Activated T-cell treated with anti-CD3 and anti-CD28 coated beads, Interleukin-2, amount 50 U/mL, for 24 hours (primary cell): ENCODE data around the gene TKTL1.
"Not testable (repeated sequence)": the region's sequence is repeated elsewhere in the genome, so short reads cannot be mapped to it uniquely, and the experiment has no call there.

Experiments
- DNase-seq: peaks from one replicate; pipeline ENCODE4 v3.0.0-alpha.2; 2020
- H3K27ac Mint-ChIP-seq: 2 replicates; pipeline ENCODE4 v1.8.0; 2020; ENCODE audit warnings: mild to moderate bottlenecking, mixed read lengths
- H3K27me3 Mint-ChIP-seq: 2 replicates; pipeline ENCODE4 v1.8.0; 2020; ENCODE audit warnings: mixed read lengths
- H3K36me3 Mint-ChIP-seq: 2 replicates; pipeline ENCODE4 v1.8.0; 2020; ENCODE audit warnings: low read depth, mixed read lengths
- H3K4me1 Mint-ChIP-seq: 2 replicates; pipeline ENCODE4 v1.8.0; 2020; ENCODE audit warnings: low read depth, mixed read lengths
- H3K4me3 Mint-ChIP-seq: 2 replicates; pipeline ENCODE4 v1.8.0; 2020; ENCODE audit warnings: mild to moderate bottlenecking, moderate library complexity, mixed read lengths
- H3K9me3 Mint-ChIP-seq: 2 replicates; pipeline ENCODE4 v1.8.0; 2020; ENCODE audit warnings: mixed read lengths

The TKTL1 gene

DNA sequence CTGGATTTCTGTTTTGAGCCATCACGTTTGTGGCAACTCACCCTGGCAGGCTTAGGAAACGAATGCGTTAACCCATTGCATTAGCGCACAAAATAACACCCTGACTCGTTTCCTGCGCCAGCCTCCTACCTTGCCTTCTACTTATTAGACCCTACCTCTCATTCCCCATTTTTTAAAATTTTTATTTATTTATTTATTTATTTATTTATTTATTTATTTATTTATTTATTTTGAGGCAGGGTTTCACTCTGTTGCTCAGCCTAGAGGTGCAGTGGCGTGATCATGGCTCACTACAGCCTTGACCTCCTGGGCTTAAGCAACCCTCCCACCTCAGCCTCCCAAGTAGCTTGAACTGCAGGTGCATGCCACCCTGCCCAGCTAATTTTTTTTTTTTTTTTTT lies 7.4 kb downstream of the TKTL1 start:
- not testable (repeated sequence) for H3K9me3 Mint-ChIP-seq, H3K36me3 Mint-ChIP-seq, H3K4me1 Mint-ChIP-seq, H3K4me3 Mint-ChIP-seq, DNase-seq, H3K27ac Mint-ChIP-seq
- peaks cover 29% of the 10 kb centered on the region for H3K27me3 Mint-ChIP-seq

DNA sequence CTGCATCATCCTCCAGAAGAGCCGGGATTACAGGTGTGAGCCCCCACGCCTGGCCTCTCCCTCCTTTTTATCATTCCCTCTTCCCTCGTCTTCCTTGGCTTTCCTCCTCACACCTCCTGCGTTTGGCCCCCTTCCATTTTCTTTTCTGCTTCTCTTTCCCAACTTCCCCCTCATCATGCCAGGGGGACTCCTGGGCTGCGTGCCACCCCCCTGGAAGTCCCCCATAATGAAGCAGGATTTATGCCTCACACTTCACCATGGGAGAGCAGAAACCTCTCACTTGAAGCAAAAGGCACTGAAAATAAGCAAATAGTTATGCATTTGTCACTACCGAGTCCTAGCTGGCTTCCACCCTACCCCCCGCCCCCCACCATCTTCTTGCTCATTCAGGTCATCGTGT lies 7.9 kb downstream of the TKTL1 start:
- H3K4me3 Mint-ChIP-seq: no peak overlapping the region
- H3K27me3 Mint-ChIP-seq: peaks cover 31% of the 10 kb centered on the region
- DNase-seq: no peak
- H3K27ac Mint-ChIP-seq: no peak overlapping the region
- no peaks in the 10 kb centered on the region for H3K9me3 Mint-ChIP-seq
- no peaks in the 10 kb centered on the region for H3K36me3 Mint-ChIP-seq
- peaks cover 11% of the 10 kb centered on the region for H3K4me1 Mint-ChIP-seq

DNA sequence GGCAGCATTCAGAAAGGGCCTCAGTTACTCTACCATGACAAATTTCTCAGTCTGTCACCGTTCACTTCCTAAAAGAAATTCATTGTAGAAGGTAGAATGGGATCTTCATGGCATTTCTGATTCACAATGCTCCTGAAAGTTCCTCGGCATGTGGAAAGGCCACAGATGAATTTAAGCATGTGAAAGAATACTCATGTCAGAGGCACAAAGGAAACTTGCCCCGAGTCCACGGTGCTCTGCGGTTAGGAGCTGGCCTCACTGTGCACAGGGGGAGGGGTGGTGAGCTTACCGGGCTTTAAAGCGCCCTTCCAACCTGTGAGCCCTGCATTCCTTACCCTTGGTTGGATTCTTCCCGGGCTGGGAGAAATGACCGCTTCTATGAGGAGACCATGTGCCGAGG lies 9.3 kb downstream of the TKTL1 start:
- H3K27ac Mint-ChIP-seq: no peak overlapping the region
- H3K4me3 Mint-ChIP-seq: no peak overlapping the region
- peaks cover 37% of the 10 kb centered on the region for H3K27me3 Mint-ChIP-seq
- peaks cover 18% of the 10 kb centered on the region for H3K4me1 Mint-ChIP-seq
- no peak for DNase-seq
- no peaks in the 10 kb centered on the region for H3K9me3 Mint-ChIP-seq
- no peaks in the 10 kb centered on the region for H3K36me3 Mint-ChIP-seq

DNA sequence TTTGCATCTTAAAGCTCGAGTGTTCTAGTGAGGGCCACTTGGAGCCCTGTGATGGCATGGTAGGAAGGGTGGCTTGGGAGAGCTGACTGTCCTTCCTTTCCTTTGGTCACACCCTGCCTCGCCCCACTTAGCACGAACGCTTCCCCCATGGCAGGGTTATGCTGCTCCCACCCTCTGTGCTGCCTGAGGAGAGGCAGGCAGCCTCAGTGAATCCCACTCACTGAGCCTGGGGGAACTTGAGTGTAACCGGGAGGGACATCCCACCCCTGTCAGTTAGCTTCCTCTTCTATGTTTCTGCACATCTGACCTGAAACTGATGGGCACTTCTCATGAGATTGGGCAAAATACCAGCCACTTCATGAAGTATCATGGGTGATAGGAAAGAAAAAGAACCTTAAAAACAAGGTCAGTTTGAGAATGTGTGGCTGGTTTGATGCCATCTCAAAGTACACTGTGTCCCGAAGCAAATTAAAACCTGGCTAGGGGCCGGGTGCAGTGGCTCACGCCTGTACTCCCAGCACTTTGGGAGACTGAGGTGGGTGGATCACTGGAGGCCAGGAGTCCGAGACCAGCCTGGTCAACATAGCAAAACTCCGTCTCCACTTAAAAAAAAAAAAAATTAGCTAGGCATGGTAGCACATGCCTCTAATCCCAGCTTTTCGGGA lies 10.1 kb downstream of the TKTL1 start:
- DNase-seq: no peak
- no peak overlapping the region for H3K4me3 Mint-ChIP-seq
- H3K36me3 Mint-ChIP-seq: no peaks in the 10 kb centered on the region
- no peak overlapping the region for H3K27ac Mint-ChIP-seq
- peaks cover 33% of the 10 kb centered on the region for H3K27me3 Mint-ChIP-seq
- peaks cover 20% of the 10 kb centered on the region for H3K4me1 Mint-ChIP-seq
- H3K9me3 Mint-ChIP-seq: no peaks in the 10 kb centered on the region

DNA sequence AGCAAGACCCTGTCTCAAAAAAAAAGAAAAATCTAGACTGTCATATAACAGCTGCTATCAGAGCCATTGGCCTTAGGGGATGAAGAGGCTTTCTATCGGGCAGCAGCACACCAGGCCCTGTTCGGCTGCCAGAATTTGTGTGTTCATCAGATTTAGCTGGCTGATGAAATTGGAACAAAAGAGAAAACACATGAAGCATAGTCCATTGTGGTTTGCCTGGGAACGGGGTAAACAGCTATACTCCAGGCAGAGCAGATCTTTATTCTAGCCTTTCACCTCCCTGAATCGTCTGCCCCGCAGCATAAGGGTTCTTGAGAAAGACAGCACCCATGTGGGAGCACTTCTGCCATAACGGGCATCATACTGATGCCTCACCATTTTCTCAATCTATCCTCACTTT lies 11.6 kb downstream of the TKTL1 start:
- no peak for DNase-seq
- Mint-ChIP-seq H3K27ac (no peak overlapping the region), H3K36me3 (no peaks in the 10 kb centered on the region), H3K9me3 (no peaks in the 10 kb centered on the region), H3K4me3 (no peak overlapping the region), H3K4me1 (peaks cover 35% of the 10 kb centered on the region), H3K27me3 (peaks cover 38% of the 10 kb centered on the region)

DNA sequence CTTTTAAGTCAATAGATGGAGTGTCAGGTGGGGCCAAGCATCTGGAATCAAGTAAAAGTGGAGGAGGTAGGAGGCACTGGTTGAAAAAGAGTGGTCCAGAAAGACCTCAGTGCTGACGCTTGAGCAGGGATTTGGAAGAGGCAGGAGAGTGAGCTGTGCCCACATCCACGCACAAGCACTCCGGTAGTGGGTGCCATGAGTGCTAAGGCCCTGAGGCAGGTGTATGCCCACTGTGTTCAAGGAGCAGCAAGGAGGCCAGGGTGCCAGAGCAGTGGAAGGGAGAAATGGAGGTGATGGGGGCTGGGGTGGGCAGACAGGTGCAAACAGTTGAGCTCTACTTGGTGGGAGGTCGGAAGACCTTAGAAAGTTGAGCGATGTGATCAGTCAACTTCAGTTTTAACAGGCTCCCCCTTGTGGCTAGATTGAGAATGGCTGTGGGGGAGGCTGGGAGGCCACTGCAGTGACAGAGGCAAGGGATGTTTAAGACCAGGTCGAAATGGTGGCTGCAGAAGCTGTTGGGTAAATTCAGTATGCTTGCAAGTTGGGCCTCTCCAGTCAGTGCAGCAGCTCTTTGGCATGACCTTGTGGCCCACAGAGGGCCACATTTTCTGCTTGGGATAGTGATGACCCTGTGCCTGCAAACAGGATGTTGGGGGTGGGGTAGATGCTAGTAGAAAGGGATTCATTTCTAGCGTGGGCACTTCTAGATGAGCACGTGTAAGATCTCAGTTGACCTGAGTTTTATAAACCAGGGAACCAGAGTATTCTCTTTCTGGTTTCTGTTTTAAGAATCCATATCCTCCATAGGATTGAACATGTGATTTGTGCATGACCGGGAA lies 12.7 kb downstream of the TKTL1 start:
- DNase-seq: peak; percentile 85
- Mint-ChIP-seq H3K36me3 (no peaks in the 10 kb centered on the region), H3K9me3 (no peaks in the 10 kb centered on the region), H3K27ac (peak overlapping the region; percentile 53), H3K27me3 (peaks cover 37% of the 10 kb centered on the region), H3K4me3 (no peak overlapping the region), H3K4me1 (peaks cover 46% of the 10 kb centered on the region)

DNA sequence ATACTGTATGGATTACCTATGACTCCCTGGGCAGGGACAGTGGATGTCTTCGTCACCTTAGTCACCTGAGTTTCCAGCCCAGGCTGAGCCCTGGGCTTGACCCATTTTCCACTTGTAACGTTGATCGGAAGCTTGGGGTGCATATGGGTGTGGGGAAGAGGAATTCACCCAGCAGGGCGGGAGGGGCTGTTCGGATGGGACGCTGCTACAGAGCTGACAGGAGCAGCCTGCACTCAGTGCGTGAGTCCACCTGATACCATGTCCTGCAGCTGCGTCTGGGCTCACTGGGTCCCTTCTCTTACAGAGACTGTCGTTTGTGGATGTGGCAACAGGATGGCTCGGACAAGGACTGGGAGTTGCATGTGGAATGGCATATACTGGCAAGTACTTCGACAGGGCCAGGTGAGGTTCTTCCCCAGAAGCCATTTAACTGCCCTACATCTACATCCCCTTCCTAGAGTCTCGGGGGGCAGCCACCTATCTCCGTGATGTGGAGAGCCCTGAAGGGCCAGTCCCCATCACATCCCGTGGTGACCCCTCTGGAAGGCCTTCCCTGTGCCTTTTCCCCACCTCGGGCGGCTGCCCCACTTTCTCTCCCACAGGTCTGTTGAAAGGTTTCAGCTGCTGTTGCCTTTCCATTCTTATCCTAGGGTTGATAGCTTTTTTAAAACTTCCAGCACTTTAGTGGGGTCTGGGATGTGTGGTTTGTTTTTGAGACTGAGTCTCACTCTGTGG lies 13.6 kb downstream of the TKTL1 start:
- no peak for DNase-seq
- Mint-ChIP-seq H3K27me3 (peaks cover 34% of the 10 kb centered on the region), H3K36me3 (no peaks in the 10 kb centered on the region), H3K4me1 (peaks cover 55% of the 10 kb centered on the region), H3K4me3 (no peak overlapping the region), H3K9me3 (no peaks in the 10 kb centered on the region), H3K27ac (no peak overlapping the region)

DNA sequence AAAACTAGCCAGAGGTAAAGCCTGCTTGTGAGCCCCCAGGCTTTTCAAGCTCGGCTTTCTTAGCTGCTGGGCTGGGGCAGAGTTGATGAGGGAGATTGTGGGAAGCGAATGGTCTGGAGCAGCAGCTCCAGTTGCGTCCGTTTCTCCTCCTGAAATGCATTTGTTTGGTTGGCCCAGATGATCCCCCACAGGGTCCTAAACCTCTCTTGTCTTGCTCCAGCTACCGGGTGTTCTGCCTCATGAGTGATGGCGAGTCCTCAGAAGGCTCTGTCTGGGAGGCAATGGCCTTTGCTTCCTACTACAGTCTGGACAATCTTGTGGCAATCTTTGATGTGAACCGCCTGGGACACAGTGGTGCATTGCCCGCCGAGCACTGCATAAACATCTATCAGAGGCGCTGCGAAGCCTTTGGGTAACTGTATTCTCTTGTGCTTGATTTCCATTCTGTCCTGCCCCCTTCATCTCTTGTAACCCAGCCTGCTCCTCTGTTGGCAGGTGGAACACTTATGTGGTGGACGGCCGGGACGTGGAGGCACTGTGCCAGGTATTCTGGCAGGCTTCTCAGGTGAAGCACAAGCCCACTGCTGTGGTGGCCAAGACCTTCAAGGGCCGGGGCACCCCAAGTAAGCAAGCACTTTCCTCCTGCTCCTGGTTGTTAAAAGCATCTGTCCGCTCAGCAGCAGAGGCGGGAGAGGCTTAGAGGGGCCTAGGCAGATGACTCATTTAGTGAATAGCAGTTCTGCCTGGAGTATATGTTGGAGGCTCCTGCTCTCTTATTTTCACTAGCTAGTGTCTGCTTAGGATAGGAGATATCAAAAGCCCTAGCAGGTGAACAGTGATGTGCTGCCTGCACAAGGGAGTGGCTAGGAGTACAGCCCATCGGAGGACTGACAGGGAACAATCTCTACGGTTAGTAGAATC lies 15.3 kb downstream of the TKTL1 start:
- Mint-ChIP-seq H3K4me3 (no peak overlapping the region), H3K4me1 (peaks cover 64% of the 10 kb centered on the region), H3K27ac (no peak overlapping the region), H3K9me3 (no peaks in the 10 kb centered on the region), H3K36me3 (no peaks in the 10 kb centered on the region), H3K27me3 (peaks cover 25% of the 10 kb centered on the region)
- no peak for DNase-seq

DNA sequence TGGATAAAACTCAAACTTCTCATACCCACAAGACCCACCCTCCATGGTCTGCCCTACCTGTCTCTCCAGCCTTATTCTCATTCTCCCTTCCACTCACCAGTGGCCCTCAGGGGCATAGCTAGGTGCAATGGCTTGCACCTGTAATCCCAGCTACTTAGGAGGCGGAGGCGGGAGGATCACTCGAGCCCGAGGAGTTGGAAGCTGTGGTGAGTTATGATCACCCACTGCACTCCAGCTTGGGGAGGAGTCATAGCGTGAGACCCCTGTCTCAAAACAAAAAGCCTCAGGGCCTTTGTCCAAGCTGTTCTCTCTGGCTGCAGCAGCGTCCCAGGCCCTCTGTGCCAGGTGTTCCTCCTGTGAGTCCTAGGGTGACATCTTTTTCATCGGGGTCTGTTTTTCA lies 16.5 kb downstream of the TKTL1 start:
- H3K4me1 Mint-ChIP-seq: peaks cover 66% of the 10 kb centered on the region
- no peak overlapping the region for H3K4me3 Mint-ChIP-seq
- peaks cover 23% of the 10 kb centered on the region for H3K27me3 Mint-ChIP-seq
- H3K36me3 Mint-ChIP-seq: no peaks in the 10 kb centered on the region
- no peak for DNase-seq
- H3K9me3 Mint-ChIP-seq: no peaks in the 10 kb centered on the region
- no peak overlapping the region for H3K27ac Mint-ChIP-seq

DNA sequence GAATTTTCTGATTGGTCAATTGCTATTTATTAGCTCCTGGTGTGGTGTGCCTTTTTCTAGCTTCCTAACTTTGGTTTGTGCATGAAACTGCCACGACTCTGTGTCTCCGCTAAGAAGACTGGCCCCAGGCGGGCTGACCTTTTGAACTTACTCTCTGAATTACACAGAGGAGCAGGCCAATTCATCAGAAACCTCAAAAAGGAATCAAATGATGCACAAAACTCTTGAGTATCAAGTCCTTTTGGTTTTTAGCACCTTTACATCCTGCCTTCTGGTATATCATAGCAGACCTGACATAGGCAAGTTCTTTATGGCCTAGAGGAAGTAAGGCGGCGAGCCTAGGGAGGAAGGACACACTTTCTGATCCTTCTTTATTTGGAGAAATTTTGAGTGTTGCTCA lies 17.6 kb downstream of the TKTL1 start:
- DNase-seq: no peak
- Mint-ChIP-seq H3K4me1 (peaks cover 66% of the 10 kb centered on the region), H3K27me3 (peaks cover 30% of the 10 kb centered on the region), H3K9me3 (no peaks in the 10 kb centered on the region), H3K4me3 (peak overlapping the region; percentile 37), H3K36me3 (no peaks in the 10 kb centered on the region), H3K27ac (peak overlapping the region; percentile 77)

DNA sequence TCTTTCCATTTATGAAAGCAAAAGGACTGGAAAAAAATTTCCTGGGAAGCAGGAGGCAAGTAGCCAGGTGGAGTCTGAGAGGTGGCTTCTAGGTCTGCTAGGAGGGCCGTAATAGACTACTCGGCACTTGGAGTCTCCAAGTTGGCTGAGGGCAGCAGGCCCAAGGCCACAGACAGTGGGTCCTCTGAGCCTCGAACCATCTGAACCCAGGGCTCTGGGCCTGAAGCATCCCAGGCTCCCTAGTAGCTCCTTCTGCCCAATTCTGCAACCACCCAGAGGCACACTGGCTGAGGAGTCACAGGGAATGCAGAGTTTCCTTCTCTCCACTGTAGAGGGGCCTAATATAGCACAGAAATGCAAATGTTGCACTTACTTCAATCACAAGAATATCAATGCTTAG lies 19.8 kb downstream of the TKTL1 start:
- Mint-ChIP-seq H3K27ac (no peak overlapping the region), H3K4me3 (no peak overlapping the region), H3K9me3 (no peaks in the 10 kb centered on the region), H3K36me3 (no peaks in the 10 kb centered on the region), H3K27me3 (peaks cover 37% of the 10 kb centered on the region), H3K4me1 (peaks cover 58% of the 10 kb centered on the region)
- no peak for DNase-seq

DNA sequence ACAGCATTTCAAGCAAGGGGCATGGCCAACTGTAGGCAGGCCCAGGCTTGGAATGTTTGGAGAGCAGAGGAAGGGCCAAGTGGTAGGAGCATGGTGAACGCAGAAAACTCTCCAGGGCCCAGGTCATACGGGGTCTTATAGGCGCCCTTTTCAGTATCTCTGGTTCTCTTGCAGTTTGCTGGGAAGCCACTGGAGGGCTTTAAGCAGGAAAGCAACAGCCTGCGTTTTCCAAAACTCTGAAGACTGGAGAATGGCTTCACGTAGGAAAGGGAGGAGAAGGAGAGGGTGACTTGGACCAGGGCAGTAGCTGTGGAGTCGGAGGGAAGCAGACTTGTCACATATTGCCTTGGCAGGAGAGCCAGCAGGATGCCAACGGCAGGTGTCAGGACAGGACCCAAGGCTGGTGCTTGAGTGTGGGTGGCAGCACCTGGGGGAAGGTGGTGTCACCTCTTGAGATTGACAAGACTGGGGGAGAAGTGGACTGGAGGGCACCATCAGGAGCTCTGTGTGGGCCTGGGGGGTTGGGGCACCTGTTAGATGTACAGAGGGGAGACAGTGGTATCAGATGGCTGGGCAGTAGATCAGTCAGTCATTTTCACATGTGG lies 21.9 kb downstream of the TKTL1 start:
- H3K4me1 Mint-ChIP-seq: peaks cover 54% of the 10 kb centered on the region
- no peak overlapping the region for H3K4me3 Mint-ChIP-seq
- no peaks in the 10 kb centered on the region for H3K36me3 Mint-ChIP-seq
- DNase-seq: no peak
- H3K27ac Mint-ChIP-seq: no peak overlapping the region
- no peaks in the 10 kb centered on the region for H3K9me3 Mint-ChIP-seq
- peaks cover 33% of the 10 kb centered on the region for H3K27me3 Mint-ChIP-seq

DNA sequence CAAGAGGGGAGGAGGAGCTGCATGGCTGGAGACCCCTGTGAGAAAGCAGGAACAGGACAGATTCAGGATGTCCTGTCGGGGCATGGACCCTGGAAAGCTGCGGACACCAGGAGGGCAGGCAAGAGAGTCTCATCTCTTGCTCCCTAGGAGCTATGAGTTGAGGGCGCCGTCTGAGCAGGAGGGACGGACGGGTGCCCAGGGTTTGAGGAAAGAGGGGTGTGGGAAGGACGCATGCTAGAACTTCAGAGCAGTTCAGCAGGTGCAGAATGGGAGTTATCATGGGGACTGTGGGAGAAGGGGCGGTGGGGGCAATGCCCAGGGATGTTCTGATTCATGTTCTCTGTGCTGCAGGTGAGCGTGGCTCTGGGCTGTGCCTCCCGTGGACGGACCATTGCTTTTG lies 24.8 kb downstream of the TKTL1 start:
- Mint-ChIP-seq H3K27me3 (peaks cover 37% of the 10 kb centered on the region), H3K36me3 (no peaks in the 10 kb centered on the region), H3K4me3 (no peak overlapping the region), H3K4me1 (peaks cover 27% of the 10 kb centered on the region), H3K27ac (no peak overlapping the region), H3K9me3 (no peaks in the 10 kb centered on the region)
- no peak for DNase-seq

DNA sequence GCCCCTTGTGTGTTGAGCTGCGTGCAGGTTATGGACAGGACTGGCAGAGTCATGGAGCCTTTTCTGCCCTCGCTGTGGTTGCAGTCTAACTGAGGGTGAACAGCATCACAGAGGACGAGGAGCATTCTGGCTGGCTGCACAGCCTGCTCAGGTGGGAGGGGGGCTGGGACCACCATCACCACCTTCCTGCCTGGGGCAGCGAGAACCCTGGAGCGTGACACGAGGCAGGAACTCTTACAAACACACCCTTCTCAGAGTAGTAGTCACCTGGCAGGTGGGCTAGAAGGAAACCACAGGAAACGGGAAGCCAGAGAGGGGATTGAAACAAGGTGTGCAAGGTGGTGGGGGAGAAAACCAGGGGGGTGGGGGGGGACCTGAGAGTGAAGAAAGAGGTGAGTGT lies 25.6 kb downstream of the TKTL1 start:
- Mint-ChIP-seq H3K27me3 (peaks cover 39% of the 10 kb centered on the region), H3K27ac (no peak overlapping the region), H3K9me3 (no peaks in the 10 kb centered on the region), H3K36me3 (no peaks in the 10 kb centered on the region), H3K4me3 (no peak overlapping the region), H3K4me1 (peaks cover 32% of the 10 kb centered on the region)
- DNase-seq: no peak
